HEK293T (cell line): ENCODE data around the gene DCDC2C.

Experiments used
- CTCF ChIA-PET: fragments of 350-600 bp; formaldehyde crosslinking; extraction: SDS; loops from one replicate; lab custom pipeline; 2021; ENCODE audit warnings: antibody characterized with exemption, inconsistent platforms; lab: Yijun Ruan, JAX
- POLR2A ChIA-PET: fragments of 350-600 bp; formaldehyde crosslinking; extraction: SDS; loops from one replicate; lab custom pipeline; 2020; ENCODE audit warnings: antibody characterized with exemption, inconsistent platforms; lab: Yijun Ruan, JAX
- DNase-seq: peaks from one replicate; pipeline ENCODE4 v3.0.0; 2012; ENCODE audit warnings: mixed read lengths; ENCODE audit errors: extremely low spot score
- ARNT ChIP-seq: fragments of 450-650 bp; IDR thresholded peaks from 2 replicates; pipeline ENCODE4 v1.6.1; 2017; ENCODE audit warnings: mild to moderate bottlenecking
- BHLHE40 ChIP-seq: fragments of 450-650 bp; IDR thresholded peaks from 2 replicates; pipeline ENCODE4 v1.6.1; 2016; ENCODE audit warnings: mild to moderate bottlenecking, moderate library complexity, borderline replicate concordance
- CTBP1 ChIP-seq: fragments of 450-650 bp; IDR thresholded peaks from 2 replicates; pipeline ENCODE4 v1.6.1; 2016; ENCODE audit warnings: borderline replicate concordance
- ELF4 ChIP-seq: fragments of 450-650 bp; IDR thresholded peaks from 2 replicates; pipeline ENCODE4 v1.6.1; 2017; ENCODE audit warnings: antibody characterized with exemption
- FOXA1 ChIP-seq: fragments of 450-650 bp; IDR thresholded peaks from 2 replicates; pipeline ENCODE4 v1.6.1; 2016; ENCODE audit warnings: mild to moderate bottlenecking
- FOXK2 ChIP-seq: fragments of 450-650 bp; IDR thresholded peaks from 2 replicates; pipeline ENCODE4 v1.6.1; 2016; ENCODE audit warnings: mild to moderate bottlenecking
- FOXM1 ChIP-seq: fragments of 450-650 bp; IDR thresholded peaks from 2 replicates; pipeline ENCODE4 v1.6.1; 2017; ENCODE audit warnings: mild to moderate bottlenecking, borderline replicate concordance
- HDGF ChIP-seq: fragments of 450-650 bp; IDR thresholded peaks from 2 replicates; pipeline ENCODE4 v1.6.1; 2017; ENCODE audit warnings: antibody characterized with exemption, borderline replicate concordance
- L3MBTL2 ChIP-seq: fragments of 450-650 bp; conservative IDR thresholded peaks from 2 replicates; pipeline ENCODE4 v1.6.1; 2016; ENCODE audit warnings: mild to moderate bottlenecking
- LEF1 ChIP-seq: fragments of 450-650 bp; IDR thresholded peaks from 2 replicates; pipeline ENCODE4 v1.6.1; 2017; ENCODE audit warnings: mild to moderate bottlenecking, borderline replicate concordance
- NFRKB ChIP-seq: fragments of 450-650 bp; IDR thresholded peaks from 2 replicates; pipeline ENCODE4 v1.6.1; 2016; ENCODE audit warnings: mild to moderate bottlenecking, moderate library complexity
- PKNOX1 ChIP-seq: fragments of 450-650 bp; IDR thresholded peaks from 2 replicates; pipeline ENCODE4 v1.6.1; 2016
- SP1 ChIP-seq: fragments of 450-650 bp; IDR thresholded peaks from 2 replicates; pipeline ENCODE4 v1.6.1; 2017
- SUZ12 ChIP-seq: fragments of 450-650 bp; IDR thresholded peaks from 2 replicates; pipeline ENCODE4 v1.6.1; 2016; ENCODE audit warnings: mild to moderate bottlenecking
- TARDBP ChIP-seq: fragments of 450-650 bp; IDR thresholded peaks from 2 replicates; pipeline ENCODE4 v1.6.1; 2016
- ZNF384 ChIP-seq: fragments of 450-650 bp; IDR thresholded peaks from 2 replicates; pipeline ENCODE4 v1.6.1; 2016

Gene DCDC2C

GRCh38 chr2:3849213-3849612, 145.8 kb downstream of the DCDC2C start:
- no peak for TF ChIP-seq ZNF384
- no peak for TF ChIP-seq NFRKB
- TF ChIP-seq FOXK2, result no peak
- no peak for TF ChIP-seq FOXA1
- no peak for TF ChIP-seq CTBP1
- TF ChIP-seq BHLHE40, result no peak
- no peak for TF ChIP-seq LEF1
- no peak for TF ChIP-seq PKNOX1
- TF ChIP-seq FOXM1, result no peak
- TF ChIP-seq SUZ12, result no peak
- TF ChIP-seq ELF4, result no peak
- TF ChIP-seq TARDBP, result no peak
- POLR2A ChIA-PET, result no interaction called here
- no peak for DNase-seq
- CTCF ChIA-PET, result no interaction called here

- ChIA-PET POLR2A (no interaction called here), CTCF (no interaction called here)
- TF ChIP-seq HDGF, result no peak
- TF ChIP-seq ELF4, result no peak
- no peak for TF ChIP-seq SP1
- no peak for TF ChIP-seq CTBP1
- no peak for TF ChIP-seq ARNT
- TF ChIP-seq NFRKB, result no peak
- no peak for TF ChIP-seq FOXK2
- no peak for TF ChIP-seq L3MBTL2
- no peak for TF ChIP-seq TARDBP
- DNase-seq, result no peak
These were observed 154.2 kb downstream of the DCDC2C start for GRCh38 chr2:3857576-3857975.

- DNase-seq, result no peak
- no peak for TF ChIP-seq CTBP1
- no peak for TF ChIP-seq SP1
- TF ChIP-seq BHLHE40, result no peak
- no peak for TF ChIP-seq ZNF384
- no peak for TF ChIP-seq FOXK2
- TF ChIP-seq FOXA1, result no peak
- no peak for TF ChIP-seq FOXM1
- TF ChIP-seq SUZ12, result no peak
- ChIA-PET POLR2A (no interaction called here), CTCF (no interaction called here)
These were observed 161.8 kb downstream of the DCDC2C start for GRCh38 chr2:3864943-3865865.

- TF ChIP-seq SP1, result no peak
- TF ChIP-seq FOXK2, result no peak
- TF ChIP-seq LEF1, result no peak
- no peak for TF ChIP-seq SUZ12
- TF ChIP-seq NFRKB, result no peak
- TF ChIP-seq FOXA1, result no peak
- TF ChIP-seq ELF4, result no peak
- no peak for TF ChIP-seq TARDBP
- no peak for DNase-seq
- POLR2A ChIA-PET, result no interaction called here
- CTCF ChIA-PET, result no interaction called here
These were observed 164.1 kb downstream of the DCDC2C start for GRCh38 chr2:3867469-3867868.

GRCh38 chr2:3868012-3868805, 164.8 kb downstream of the DCDC2C start:
- TF ChIP-seq NFRKB (no peak), SUZ12 (no peak), CTBP1 (no peak), PKNOX1 (no peak), SP1 (no peak), LEF1 (no peak), ARNT (no peak), ZNF384 (no peak), TARDBP (no peak), FOXK2 (no peak), FOXM1 (no peak), HDGF (no peak), L3MBTL2 (no peak), ELF4 (no peak), FOXA1 (no peak), BHLHE40 (no peak)
- CTCF ChIA-PET, result no interaction called here
- POLR2A ChIA-PET, result no interaction called here
- DNase-seq, result no peak

- ChIA-PET CTCF (no interaction called here), POLR2A (no interaction called here)
These were observed 166.8 kb downstream of the DCDC2C start for GRCh38 chr2:3870222-3870621.

More at GRCh38 chr2:3870222-3870621, 166.8 kb downstream of the DCDC2C start:
- TF ChIP-seq CTBP1 (no peak), HDGF (no peak), TARDBP (no peak), NFRKB (no peak), ELF4 (no peak), LEF1 (no peak), FOXK2 (no peak), SP1 (no peak), ZNF384 (no peak), SUZ12 (no peak), BHLHE40 (no peak), FOXM1 (no peak), L3MBTL2 (no peak)
- DNase-seq, result no peak
